ENCODE measurements around the gene HMGXB4. TPM values are rescaled to one million over a fixed set of nuclear protein-coding genes. Genes with fewer than 3 reads are reported as not detected.

HMGXB4 gene
- total and polyA plus RNA-seq, 2 experiments from 2014 or later, result 34.7 to 64.9 TPM

DNA sequence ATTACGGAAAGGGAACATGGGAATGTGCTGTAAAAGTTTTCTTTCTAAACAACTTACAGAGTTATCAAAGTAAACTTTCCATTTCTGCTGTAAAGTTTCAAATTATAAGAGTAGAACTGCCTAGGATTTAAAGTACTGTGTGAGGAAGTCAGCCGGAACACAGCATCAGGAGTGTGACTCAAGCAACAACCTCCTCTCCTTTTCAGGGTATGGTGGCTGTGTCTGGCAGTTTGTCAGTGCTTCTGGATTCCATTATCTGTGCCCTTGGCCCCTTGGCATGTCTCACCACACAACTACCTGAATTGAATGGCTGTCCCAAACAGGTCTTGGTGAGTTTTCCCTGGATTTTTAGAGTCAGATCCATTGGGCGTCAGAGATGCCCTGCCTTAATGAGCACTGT lies 35.5 kb downstream of the HMGXB4 start:
- Mint-ChIP-seq H3K4me3 (no peak overlapping the region), H3K4me1 (no peaks in the 10 kb centered on the region), H3K27me3 (ENCODE audit: insufficient read depth, low read depth, poor library complexity) (peaks cover 3% of the 10 kb centered on the region), H3K9me3 (no peaks in the 10 kb centered on the region), H3K36me3 (ENCODE audit: low read depth) (peaks cover 53% of the 10 kb centered on the region), H3K27ac (no peak overlapping the region)
- Histone ChIP-seq H3K4me1 (ENCODE audit: insufficient read depth) (no peaks in the 10 kb centered on the region), H3K9me2 (ENCODE audit: insufficient read depth) (no peaks in the 10 kb centered on the region), H3F3A (replicated peaks; ENCODE audit: low read depth) (peaks cover 19% of the 10 kb centered on the region; the same call in 1 of the 2 replicates), H3K27me3 (ENCODE audit: insufficient read depth) (no peaks in the 10 kb centered on the region), H4K20me1 (replicated peaks; ENCODE audit: insufficient read depth) (peaks cover 7% of the 10 kb centered on the region; the same call in 1 of the 2 replicates), H3K36me3 (ENCODE audit: insufficient read depth) (peaks cover 77% of the 10 kb centered on the region), H2AFZ (no peak overlapping the region), H3K4me3 (no peak overlapping the region), H3K27ac (ENCODE audit: low read depth) (no peak overlapping the region), H3K79me2 (replicated peaks; ENCODE audit: insufficient read depth) (no peaks in the 10 kb centered on the region), H3K4me2 (no peak overlapping the region)
- DNase-seq (ENCODE audit: low spot score), result no peak
- ATAC-seq, result no peak
- TF ChIP-seq JUNB (IDR thresholded peaks at IDR 0.05; ENCODE audit: unreplicated experiment), result no peak
- TF ChIP-seq EZH2phosphoT487 (IDR thresholded peaks at IDR 0.05; ENCODE audit: unreplicated experiment), result no peak
- TF ChIP-seq, protein P1, sequence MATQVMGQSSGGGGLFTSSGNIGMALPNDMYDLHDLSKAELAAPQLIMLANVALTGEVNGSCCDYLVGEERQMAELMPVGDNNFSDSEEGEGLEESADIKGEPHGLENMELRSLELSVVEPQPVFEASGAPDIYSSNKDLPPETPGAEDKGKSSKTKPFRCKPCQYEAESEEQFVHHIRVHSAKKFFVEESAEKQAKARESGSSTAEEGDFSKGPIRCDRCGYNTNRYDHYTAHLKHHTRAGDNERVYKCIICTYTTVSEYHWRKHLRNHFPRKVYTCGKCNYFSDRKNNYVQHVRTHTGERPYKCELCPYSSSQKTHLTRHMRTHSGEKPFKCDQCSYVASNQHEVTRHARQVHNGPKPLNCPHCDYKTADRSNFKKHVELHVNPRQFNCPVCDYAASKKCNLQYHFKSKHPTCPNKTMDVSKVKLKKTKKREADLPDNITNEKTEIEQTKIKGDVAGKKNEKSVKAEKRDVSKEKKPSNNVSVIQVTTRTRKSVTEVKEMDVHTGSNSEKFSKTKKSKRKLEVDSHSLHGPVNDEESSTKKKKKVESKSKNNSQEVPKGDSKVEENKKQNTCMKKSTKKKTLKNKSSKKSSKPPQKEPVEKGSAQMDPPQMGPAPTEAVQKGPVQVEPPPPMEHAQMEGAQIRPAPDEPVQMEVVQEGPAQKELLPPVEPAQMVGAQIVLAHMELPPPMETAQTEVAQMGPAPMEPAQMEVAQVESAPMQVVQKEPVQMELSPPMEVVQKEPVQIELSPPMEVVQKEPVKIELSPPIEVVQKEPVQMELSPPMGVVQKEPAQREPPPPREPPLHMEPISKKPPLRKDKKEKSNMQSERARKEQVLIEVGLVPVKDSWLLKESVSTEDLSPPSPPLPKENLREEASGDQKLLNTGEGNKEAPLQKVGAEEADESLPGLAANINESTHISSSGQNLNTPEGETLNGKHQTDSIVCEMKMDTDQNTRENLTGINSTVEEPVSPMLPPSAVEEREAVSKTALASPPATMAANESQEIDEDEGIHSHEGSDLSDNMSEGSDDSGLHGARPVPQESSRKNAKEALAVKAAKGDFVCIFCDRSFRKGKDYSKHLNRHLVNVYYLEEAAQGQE (IDR thresholded peaks at IDR 0.05; ENCODE audit: unreplicated experiment), result no peak
- TF ChIP-seq CREB1 (CRISPR knock-in tag; IDR thresholded peaks at IDR 0.05; ENCODE audit: low read depth), result no peak
- TF ChIP-seq EZH2 (IDR thresholded peaks at IDR 0.05; ENCODE audit: low read depth, unreplicated experiment), result no peak
- TF ChIP-seq ZNF331 (CRISPR knock-in tag; IDR thresholded peaks at IDR 0.05; ENCODE audit: low read depth), result no peak
- TF ChIP-seq POLR2AphosphoS5 (IDR thresholded peaks at IDR 0.05; ENCODE audit: low read depth), result no peak
- no peak for TF ChIP-seq NANOG (IDR thresholded peaks at IDR 0.05; ENCODE audit: borderline replicate concordance)
- TF ChIP-seq, protein P2, sequence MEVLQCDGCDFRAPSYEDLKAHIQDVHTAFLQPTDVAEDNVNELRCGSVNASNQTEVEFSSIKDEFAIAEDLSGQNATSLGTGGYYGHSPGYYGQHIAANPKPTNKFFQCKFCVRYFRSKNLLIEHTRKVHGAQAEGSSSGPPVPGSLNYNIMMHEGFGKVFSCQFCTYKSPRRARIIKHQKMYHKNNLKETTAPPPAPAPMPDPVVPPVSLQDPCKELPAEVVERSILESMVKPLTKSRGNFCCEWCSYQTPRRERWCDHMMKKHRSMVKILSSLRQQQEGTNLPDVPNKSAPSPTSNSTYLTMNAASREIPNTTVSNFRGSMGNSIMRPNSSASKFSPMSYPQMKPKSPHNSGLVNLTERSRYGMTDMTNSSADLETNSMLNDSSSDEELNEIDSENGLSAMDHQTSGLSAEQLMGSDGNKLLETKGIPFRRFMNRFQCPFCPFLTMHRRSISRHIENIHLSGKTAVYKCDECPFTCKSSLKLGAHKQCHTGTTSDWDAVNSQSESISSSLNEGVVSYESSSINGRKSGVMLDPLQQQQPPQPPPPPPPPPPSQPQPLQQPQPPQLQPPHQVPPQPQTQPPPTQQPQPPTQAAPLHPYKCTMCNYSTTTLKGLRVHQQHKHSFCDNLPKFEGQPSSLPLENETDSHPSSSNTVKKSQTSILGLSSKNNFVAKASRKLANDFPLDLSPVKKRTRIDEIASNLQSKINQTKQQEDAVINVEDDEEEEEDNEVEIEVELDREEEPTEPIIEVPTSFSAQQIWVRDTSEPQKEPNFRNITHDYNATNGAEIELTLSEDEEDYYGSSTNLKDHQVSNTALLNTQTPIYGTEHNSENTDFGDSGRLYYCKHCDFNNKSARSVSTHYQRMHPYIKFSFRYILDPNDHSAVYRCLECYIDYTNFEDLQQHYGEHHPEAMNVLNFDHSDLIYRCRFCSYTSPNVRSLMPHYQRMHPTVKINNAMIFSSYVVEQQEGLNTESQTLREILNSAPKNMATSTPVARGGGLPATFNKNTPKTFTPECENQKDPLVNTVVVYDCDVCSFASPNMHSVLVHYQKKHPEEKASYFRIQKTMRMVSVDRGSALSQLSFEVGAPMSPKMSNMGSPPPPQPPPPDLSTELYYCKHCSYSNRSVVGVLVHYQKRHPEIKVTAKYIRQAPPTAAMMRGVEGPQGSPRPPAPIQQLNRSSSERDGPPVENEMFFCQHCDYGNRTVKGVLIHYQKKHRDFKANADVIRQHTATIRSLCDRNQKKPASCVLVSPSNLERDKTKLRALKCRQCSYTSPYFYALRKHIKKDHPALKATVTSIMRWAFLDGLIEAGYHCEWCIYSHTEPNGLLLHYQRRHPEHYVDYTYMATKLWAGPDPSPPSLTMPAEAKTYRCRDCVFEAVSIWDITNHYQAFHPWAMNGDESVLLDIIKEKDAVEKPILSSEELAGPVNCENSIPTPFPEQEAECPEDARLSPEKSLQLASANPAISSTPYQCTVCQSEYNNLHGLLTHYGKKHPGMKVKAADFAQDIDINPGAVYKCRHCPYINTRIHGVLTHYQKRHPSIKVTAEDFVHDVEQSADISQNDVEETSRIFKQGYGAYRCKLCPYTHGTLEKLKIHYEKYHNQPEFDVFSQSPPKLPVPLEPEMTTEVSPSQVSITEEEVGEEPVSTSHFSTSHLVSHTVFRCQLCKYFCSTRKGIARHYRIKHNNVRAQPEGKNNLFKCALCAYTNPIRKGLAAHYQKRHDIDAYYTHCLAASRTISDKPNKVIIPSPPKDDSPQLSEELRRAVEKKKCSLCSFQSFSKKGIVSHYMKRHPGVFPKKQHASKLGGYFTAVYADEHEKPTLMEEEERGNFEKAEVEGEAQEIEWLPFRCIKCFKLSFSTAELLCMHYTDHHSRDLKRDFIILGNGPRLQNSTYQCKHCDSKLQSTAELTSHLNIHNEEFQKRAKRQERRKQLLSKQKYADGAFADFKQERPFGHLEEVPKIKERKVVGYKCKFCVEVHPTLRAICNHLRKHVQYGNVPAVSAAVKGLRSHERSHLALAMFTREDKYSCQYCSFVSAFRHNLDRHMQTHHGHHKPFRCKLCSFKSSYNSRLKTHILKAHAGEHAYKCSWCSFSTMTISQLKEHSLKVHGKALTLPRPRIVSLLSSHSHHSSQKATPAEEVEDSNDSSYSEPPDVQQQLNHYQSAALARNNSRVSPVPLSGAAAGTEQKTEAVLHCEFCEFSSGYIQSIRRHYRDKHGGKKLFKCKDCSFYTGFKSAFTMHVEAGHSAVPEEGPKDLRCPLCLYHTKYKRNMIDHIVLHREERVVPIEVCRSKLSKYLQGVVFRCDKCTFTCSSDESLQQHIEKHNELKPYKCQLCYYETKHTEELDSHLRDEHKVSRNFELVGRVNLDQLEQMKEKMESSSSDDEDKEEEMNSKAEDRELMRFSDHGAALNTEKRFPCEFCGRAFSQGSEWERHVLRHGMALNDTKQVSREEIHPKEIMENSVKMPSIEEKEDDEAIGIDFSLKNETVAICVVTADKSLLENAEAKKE (CRISPR knock-in tag; IDR thresholded peaks at IDR 0.05), result no peak
- TF ChIP-seq STAT1 (IDR thresholded peaks at IDR 0.05; ENCODE audit: unreplicated experiment), result no peak
